Endothelial cell of umbilical vein (primary cell): ENCODE measurements around the gene KLC3. TPM values are rescaled to one million over a fixed set of nuclear protein-coding genes. Genes with fewer than 3 reads are reported as not detected.

ENCODE experiments used
- BruUV-seq: library from RNA; stranded (reverse); fragments of 400-500 nt; replicated peaks from 2 replicates; lab custom pipeline; 2021; lab: Mats Ljungman, UMichigan
- CTCF ChIA-PET: fragments of 300-600, 350-600 bp; sonication (Branson Sonifier 250); formaldehyde crosslinking; loops from one replicate; lab custom pipeline; 2021; ENCODE audit warnings: antibody characterized with exemption, inconsistent platforms; lab: Charles Lee
- POLR2A ChIA-PET: fragments of 300-600, 350-600 bp; sonication (Branson Sonifier 250); formaldehyde crosslinking; loops from one replicate; lab custom pipeline; 2021; ENCODE audit warnings: antibody characterized with exemption, inconsistent platforms; lab: Charles Lee
- DNase-seq: peaks from one replicate; pipeline ENCODE4 v3.0.0-alpha.2; 2011; ENCODE audit warnings: low read depth, low spot score
- FAIRE-seq: peaks from 2 replicates; lab custom pipeline; 2011; peaks lifted over from hg19 to GRCh38; lab: Jason Lieb, UNC
- H2AFZ ChIP-seq: 2 replicates; pipeline ENCODE4 v1.6.0; 2012; ENCODE audit warnings: low read depth, low read length, control low read depth, inconsistent platforms
- H3K27ac ChIP-seq: 2 replicates; pipeline ENCODE4 v1.5.1; 2011; ENCODE audit warnings: low read depth, mild to moderate bottlenecking, control low read depth, low read length, moderate library complexity; ENCODE audit not compliant: insufficient read depth
- H3K27me3 ChIP-seq, 2 experiments: 2 replicates each; pipeline versions ENCODE4 v1.6.0 to v1.6.1; 2011; ENCODE audit warnings: low read length in 2 of 2, mixed read lengths in 1 of 2; ENCODE audit not compliant: control insufficient read depth in 2 of 2, insufficient read depth in 2 of 2
- H3K36me3 ChIP-seq, 2 experiments: 2 replicates in 1 of 2; 3 replicates in 1 of 2; pipeline ENCODE4 v1.5.1; 2011; ENCODE audit warnings: low read length in 2 of 2, mild to moderate bottlenecking in 1 of 2, moderate library complexity in 1 of 2; ENCODE audit not compliant: control insufficient read depth in 2 of 2, insufficient read depth in 2 of 2; ENCODE audit errors: extremely low read depth in 1 of 2
- H3K4me1 ChIP-seq: 3 replicates; pipeline ENCODE4 v1.5.1; 2011; ENCODE audit warnings: mild to moderate bottlenecking, low read length; ENCODE audit not compliant: control insufficient read depth, insufficient read depth; ENCODE audit errors: extremely low read depth
- H3K4me2 ChIP-seq: 2 replicates; pipeline ENCODE4 v1.6.1; 2011; ENCODE audit warnings: low read length, control low read depth, mixed read lengths; ENCODE audit not compliant: insufficient read depth
- H3K4me3 ChIP-seq, 3 experiments: fragments of 200-600 bp in 1 of 3; sonication (generic), shearing (Covaris generic) in 1 of 3; replicated peaks in 1 of 3; 2 replicates each; pipeline ENCODE4 v1.5.1; 2011 to 2016; ENCODE audit warnings: control low read depth in 3 of 3, low read length in 3 of 3, mild to moderate bottlenecking in 2 of 3, inconsistent platforms in 1 of 3, low read depth in 1 of 3, moderate library complexity in 1 of 3; ENCODE audit not compliant: insufficient read depth in 1 of 3
- H3K79me2 ChIP-seq: 2 replicates; pipeline ENCODE4 v1.6.0; 2012; ENCODE audit warnings: low read length, inconsistent platforms; ENCODE audit not compliant: control insufficient read depth, insufficient read depth
- H3K9ac ChIP-seq: replicated peaks from 2 replicates; pipeline ENCODE3; 2011; ENCODE audit warnings: low read length, control low read depth; ENCODE audit not compliant: insufficient read depth; ENCODE audit errors: extremely low read depth
- H3K9me1 ChIP-seq: replicated peaks from 3 replicates; pipeline ENCODE4 v1.6.0; 2011; ENCODE audit warnings: mild to moderate bottlenecking, low read length; ENCODE audit not compliant: control insufficient read depth, insufficient read depth; ENCODE audit errors: extremely low read depth
- H3K9me3 ChIP-seq: replicated peaks from 2 replicates; pipeline ENCODE4 v1.5.1; 2012; ENCODE audit warnings: low read length, inconsistent platforms; ENCODE audit not compliant: control insufficient read depth, insufficient read depth
- H4K20me1 ChIP-seq: replicated peaks from 2 replicates; pipeline ENCODE3; 2011; ENCODE audit warnings: mild to moderate bottlenecking, low read length; ENCODE audit not compliant: control insufficient read depth, insufficient read depth; ENCODE audit errors: extremely low read depth
- EZH2 ChIP-seq: IDR thresholded peaks from 2 replicates; pipeline ENCODE4 v1.6.1; 2012; ENCODE audit warnings: borderline replicate concordance, low read depth, mild to moderate bottlenecking, moderate library complexity, low read length, inconsistent platforms; ENCODE audit not compliant: severe bottlenecking
- FOS ChIP-seq: IDR thresholded peaks from 2 replicates; pipeline ENCODE4 v1.6.1; 2011; ENCODE audit warnings: mild to moderate bottlenecking, low read length, moderate library complexity, borderline replicate concordance; ENCODE audit not compliant: insufficient read depth
- GATA2 ChIP-seq: IDR thresholded peaks from 2 replicates; pipeline ENCODE4 v1.7.0; 2011; ENCODE audit warnings: low read depth, mild to moderate bottlenecking, moderate library complexity, mixed read lengths, low read length; ENCODE audit not compliant: insufficient read length, insufficient read depth
- JUN ChIP-seq: IDR thresholded peaks from 2 replicates; pipeline ENCODE4 v1.6.1; 2011; ENCODE audit warnings: borderline replicate concordance, low read depth; ENCODE audit not compliant: insufficient read length, insufficient read depth
- MYC ChIP-seq: IDR thresholded peaks from one replicate; pipeline ENCODE4 v1.6.1; 2011; ENCODE audit warnings: mild to moderate bottlenecking, low read depth, low read length
- POLR2A ChIP-seq: IDR thresholded peaks from 2 replicates; pipeline ENCODE4 v1.6.1; 2012; ENCODE audit warnings: low read depth, mild to moderate bottlenecking, control low read depth, low read length
- POLR2AphosphoS5 ChIP-seq: IDR thresholded peaks from 2 replicates; pipeline ENCODE4 v1.6.1; 2012; ENCODE audit warnings: low read depth, mild to moderate bottlenecking, control low read depth, low read length, moderate library complexity; ENCODE audit not compliant: insufficient read depth
- dilution Hi-C: fragments of 300-500 bp; cut with MboI; formaldehyde crosslinking; loops from one replicate; pipeline ENCODE4 v1.15.0; 2019; ENCODE audit warnings: low sequenced_read_pairs; ENCODE audit not compliant: extremely low pct_ligation_motif_present
- intact Hi-C: fragments of 100-400 bp; cut with micrococcal nuclease; formaldehyde crosslinking; loops from one replicate; pipeline ENCODE4 v1.10.0; 2022
- polyA plus RNA-seq, 4 experiments: library from polyadenylated mRNA; depleted of rRNA in 3 of 4; stranded (reverse) in 3 of 4; unstranded in 1 of 4; fragments of >200 nt; gene quantifications; 2 replicates each; pipeline versions ENCODE4 v1.2.1 to v1.2.3, GENCODE V29; 2011 to 2012; ENCODE audit warnings: missing spikeins in 1 of 4
- total RNA-seq: library from RNA; stranded (reverse); gene quantifications from 2 replicates; pipeline ENCODE4 v1.2.3, GENCODE V29; 2021
- TF ChIP-seq, protein P1 (sequence below): IDR thresholded peaks from 2 replicates; pipeline ENCODE4 v1.6.1; 2011; ENCODE audit not compliant: insufficient read depth, insufficient read length
- TF ChIP-seq, protein P2 (sequence below), 2 donors: IDR thresholded peaks; 1 replicate in 1 of 2; 2 replicates in 1 of 2; pipeline ENCODE4 v1.5.1; 2011; ENCODE audit warnings: low read length in 2 of 2, mild to moderate bottlenecking in 2 of 2, moderate library complexity in 2 of 2, control low read depth in 1 of 2, inconsistent platforms in 1 of 2, low read depth in 1 of 2; ENCODE audit not compliant: insufficient read depth in 1 of 2; ENCODE audit errors: extremely low read depth in 1 of 2

KLC3 gene
- total and polyA plus RNA-seq, 2 donors (not counting 3 experiments of a cell fraction or from before 2014, with no cell fraction given), result not detected

DNA sequence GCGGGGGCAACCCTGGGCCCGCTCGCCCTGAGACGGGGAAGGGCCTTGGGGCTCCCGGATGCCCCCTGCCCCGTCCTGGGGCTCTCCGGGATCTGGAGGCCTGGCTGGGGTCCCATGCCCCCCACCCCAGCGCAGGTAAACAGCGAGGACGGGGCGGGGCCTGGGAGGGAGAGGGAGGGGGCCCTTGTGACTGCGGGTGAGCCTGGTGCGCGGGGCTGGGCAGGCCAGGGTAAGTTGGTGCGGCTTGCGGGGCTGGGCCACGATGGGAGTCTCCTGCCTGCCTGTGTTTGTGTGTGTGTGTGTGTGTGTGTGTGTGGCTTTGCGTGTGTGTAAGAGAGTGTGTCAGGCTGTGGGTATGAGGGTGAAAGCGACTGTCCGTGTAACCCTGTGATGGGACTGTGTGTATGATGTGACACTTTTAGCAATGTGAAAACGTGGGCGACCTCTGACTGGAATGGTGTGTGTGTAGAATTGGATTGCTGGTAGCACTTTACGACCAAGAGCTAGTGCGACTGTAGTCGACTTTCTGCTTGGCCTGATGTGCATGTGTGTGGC lies 426 bp downstream of the KLC3 start:
- Histone ChIP-seq H3K9me3 (no peaks in the 10 kb centered on the region), H3K27me3 (peaks cover 5% of the 10 kb centered on the region in 2 experiments), H3K4me1 (peaks cover 3% of the 10 kb centered on the region), H3K9me1 (no peaks in the 10 kb centered on the region), H3K4me2 (peak overlapping the region; percentile 10), H3K79me2 (no peaks in the 10 kb centered on the region), H2AFZ (no peak overlapping the region), H3K4me3 (no peak overlapping the region), H3K9ac (no peak overlapping the region), H4K20me1 (no peaks in the 10 kb centered on the region), H3K27ac (no peak overlapping the region), H3K36me3 (no peaks in the 10 kb centered on the region)
- BruUV-seq, result no TSS peak
- POLR2A ChIA-PET, result no interaction called here
- TF ChIP-seq, protein P1, sequence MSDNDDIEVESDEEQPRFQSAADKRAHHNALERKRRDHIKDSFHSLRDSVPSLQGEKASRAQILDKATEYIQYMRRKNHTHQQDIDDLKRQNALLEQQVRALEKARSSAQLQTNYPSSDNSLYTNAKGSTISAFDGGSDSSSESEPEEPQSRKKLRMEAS, result no peak
- TF ChIP-seq POLR2A (no peak), GATA2 (no peak), FOS (no peak), MYC (no peak), JUN (no peak), POLR2AphosphoS5 (no peak), EZH2 (no peak)
- TF ChIP-seq, protein P2, sequence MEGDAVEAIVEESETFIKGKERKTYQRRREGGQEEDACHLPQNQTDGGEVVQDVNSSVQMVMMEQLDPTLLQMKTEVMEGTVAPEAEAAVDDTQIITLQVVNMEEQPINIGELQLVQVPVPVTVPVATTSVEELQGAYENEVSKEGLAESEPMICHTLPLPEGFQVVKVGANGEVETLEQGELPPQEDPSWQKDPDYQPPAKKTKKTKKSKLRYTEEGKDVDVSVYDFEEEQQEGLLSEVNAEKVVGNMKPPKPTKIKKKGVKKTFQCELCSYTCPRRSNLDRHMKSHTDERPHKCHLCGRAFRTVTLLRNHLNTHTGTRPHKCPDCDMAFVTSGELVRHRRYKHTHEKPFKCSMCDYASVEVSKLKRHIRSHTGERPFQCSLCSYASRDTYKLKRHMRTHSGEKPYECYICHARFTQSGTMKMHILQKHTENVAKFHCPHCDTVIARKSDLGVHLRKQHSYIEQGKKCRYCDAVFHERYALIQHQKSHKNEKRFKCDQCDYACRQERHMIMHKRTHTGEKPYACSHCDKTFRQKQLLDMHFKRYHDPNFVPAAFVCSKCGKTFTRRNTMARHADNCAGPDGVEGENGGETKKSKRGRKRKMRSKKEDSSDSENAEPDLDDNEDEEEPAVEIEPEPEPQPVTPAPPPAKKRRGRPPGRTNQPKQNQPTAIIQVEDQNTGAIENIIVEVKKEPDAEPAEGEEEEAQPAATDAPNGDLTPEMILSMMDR (IDR thresholded peaks at IDR 0.05; ENCODE audit: extremely low read depth in 1 of 2, insufficient read depth in 1 of 2, low read depth in 1 of 2, low read length in 2 of 2), result no peak
- DNase-seq, result no peak
- intact Hi-C loops, result no loop called here
- dilution Hi-C loops, result no loop called here
- FAIRE-seq, result no peak
- CTCF ChIA-PET, result no interaction called here
